Heart right ventricle (tissue), 16 donors: ENCODE results near the gene ATP6V0C. TPM values are rescaled to one million over a fixed set of nuclear protein-coding genes. Genes with fewer than 3 reads are reported as not detected.

Source experiments
- ATAC-seq, 8 donors: fragments of 200-7000 bp; cut with Tn5 transposase; one replicate each; pipeline ENCODE4 v1.9.1; 2020; ENCODE audit warnings: mild to moderate bottlenecking in 8 of 8, moderate library complexity in 8 of 8, moderate number of reproducible peaks in 1 of 8
- DNase-seq, 2 donors: peaks; one replicate each; pipeline ENCODE4 v3.0.0-alpha.2; 2020
- H3K27ac ChIP-seq, 10 donors: fragments of 200-600 bp; sonication (generic) in 2 of 10; one replicate each; pipeline versions ENCODE4 v1.5.0 to v1.8.0; 2020 to 2022; ENCODE audit warnings: mild to moderate bottlenecking in 3 of 10
- H3K27me3 ChIP-seq, 7 donors: fragments of 200-600 bp; one replicate each; pipeline ENCODE4 v1.8.0; 2021 to 2022; ENCODE audit warnings: mild to moderate bottlenecking in 2 of 7
- H3K36me3 ChIP-seq, 9 donors: fragments of 200-600 bp; sonication (generic) in 1 of 9; one replicate each; pipeline versions ENCODE4 v1.5.0 to v1.8.0; 2020 to 2022; ENCODE audit warnings: mild to moderate bottlenecking in 2 of 9
- H3K4me1 ChIP-seq, 9 donors: fragments of 200-600 bp; sonication (generic) in 1 of 9; one replicate each; pipeline versions ENCODE4 v1.5.0 to v1.8.0; 2020 to 2022; ENCODE audit warnings: mild to moderate bottlenecking in 4 of 9
- H3K4me3 ChIP-seq, 10 donors: fragments of 200-600 bp; sonication (generic) in 2 of 10; one replicate each; pipeline versions ENCODE4 v1.5.0 to v1.8.0; 2020 to 2022; ENCODE audit warnings: mild to moderate bottlenecking in 7 of 10, moderate library complexity in 2 of 10
- H3K9me3 ChIP-seq, 11 donors: fragments of 200-600 bp in 10 of 11; sonication (generic) in 2 of 11; one replicate each; pipeline versions ENCODE4 v1.5.0 to v1.8.0; 2013 to 2022; ENCODE audit warnings: mild to moderate bottlenecking in 2 of 11, control low read depth in 1 of 11, moderate library complexity in 1 of 11
- CTCF ChIP-seq, 9 donors: fragments of 200-600 bp; sonication (generic) in 2 of 9; IDR thresholded peaks; one replicate each; pipeline versions ENCODE4 v1.5.0 to v1.8.0; 2021 to 2022; ENCODE audit warnings: antibody characterized with exemption in 9 of 9, mild to moderate bottlenecking in 5 of 9, moderate library complexity in 1 of 9
- WGBS, 2 donors: extraction: QIAGEN DNeasy Blood & Tissue Kit; methylation state at CpG; one replicate each; pipeline ENCODE4 v1.1.7; 2013; ENCODE audit warnings: inconsistent platforms in 1 of 2; 5-methylcytosine and 5-hydroxymethylcytosine counted together
- intact Hi-C, 10 donors: fragments of 100-400 bp; cut with DNase I; formaldehyde crosslinking; loops; one replicate each; pipeline versions ENCODE4 v1.11.1 to v1.14.2; 2022
- polyA plus RNA-seq, 2 donors: library from polyadenylated mRNA; stranded (reverse); fragments of 200-250 nt; gene quantifications; one replicate each; pipeline ENCODE4 v1.2.3, GENCODE V29; 2013
- total RNA-seq, 10 donors: library from RNA; stranded (reverse); fragmentation: NEBNext Ultra II Directional in 3 of 10; extraction: Animal tissue kit (Norgen Biotek cat#: 25700) in 3 of 10; gene quantifications; one replicate each; pipeline versions ENCODE4 v1.2.1 to v1.2.4, GENCODE V29; 2021 to 2023
- donor health status: Arrhythmogenic right ventricular cardiomyopathy.
- donor health status: ischemic (EF 13 %, LVEDD 7.1; RV severe dilation, severe dysfunction).
- donor health status: healthy with polysubstance abuse.
- donor health status: DM: no; HTN: yes; CAD: no.
- donor health status: DM: no; HTN: no; CAD: no.
- donor health status: ischemic (EF 25% LVEDD 6.9; RV normal size, moderate dysfunction).
- donor health status: ischemic (EF 25% LVEDD 5.7; RV mildly dilated, moderate dysfunction).
- donor health status: healthy.
- donor health status: DM: yes; HTN: yes; CAD: no.
- donor health status: Ischemic cardiomyopathy.
- donor health status: ischemic (EF 35%, LVEDD 5.7; RV mildly dilated, moderate dysfunction).
- donor health status: nonischemic (EF 11% LVEDD 7.7; RV severe dilation, severe dysfunction).
- donor health status: DM: yes; HTN: yes; CAD: no.
- donor health status: PGD.
- donor health status: ischemic (EF 29% LVEDD 5.4; RV normal size, mild dysfunction).
- donor health status: nonischemic (EF 23%, LVEDD 6.1; RV moderate dilation, normal function).

ATP6V0C gene
- total and polyA plus RNA-seq, 12 donors: 58.5 to 243 (median 130) TPM

DNA sequence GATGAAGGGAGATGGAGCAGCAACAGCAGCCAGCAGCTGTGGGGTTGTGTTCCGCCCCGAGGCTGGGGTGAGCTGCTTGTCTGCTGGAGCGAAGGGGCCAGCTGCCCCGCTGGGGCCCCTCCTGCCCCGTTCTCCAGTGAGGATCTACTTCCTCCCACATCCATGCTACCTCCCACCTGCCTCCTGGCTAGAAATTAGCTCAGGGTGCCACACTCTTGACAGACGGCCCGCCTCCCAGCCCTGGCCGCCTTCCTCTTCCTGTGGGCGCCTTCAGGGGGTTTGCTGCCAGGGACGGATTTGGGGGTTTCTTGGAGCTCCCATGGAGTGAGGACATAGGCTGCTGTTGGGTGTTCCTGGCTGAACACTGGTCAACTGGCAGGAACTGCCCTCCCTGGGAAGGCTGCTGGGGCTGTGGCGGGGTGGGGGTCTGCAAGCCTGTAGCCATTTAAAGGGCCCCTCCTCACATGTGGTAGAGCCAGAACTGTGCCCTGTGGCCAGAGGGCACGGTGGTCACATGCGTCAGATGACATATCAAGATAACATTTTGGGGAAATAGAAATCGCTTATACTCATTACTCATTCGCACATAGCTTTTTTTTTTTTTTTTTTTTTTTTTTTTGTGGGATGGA, 25.7 kb upstream of the ATP6V0C start:
- intact Hi-C loops: loop anchor here in 2 of 10 donors (5.0 to 10.0 kb wide), 2 partner anchors 53 to 146 kb away; partner anchors contain the start of gene ABCA3 (in 1 of the 2)
- Histone ChIP-seq H3K4me1 (peaks cover 5 to 36% (median 20%) of the 10 kb centered on the region in 9 donors), H3K27ac (no peak overlapping the region), H3K27me3 (no peaks in the 10 kb centered on the region), H3K36me3 (peaks cover 0 to 4% (median 0%) of the 10 kb centered on the region in 9 donors), H3K4me3 (no peak overlapping the region), H3K9me3 (no peaks in the 10 kb centered on the region)
- DNase-seq: no peak
- WGBS, 2 donors: 86% methylated on average over 15 of the region's 15 CpGs
- no peak for ATAC-seq
- TF ChIP-seq CTCF (IDR thresholded peaks at IDR 0.05): no peak

GRCh38 chr16:2489581-2489980, 24.2 kb upstream of the ATP6V0C start:
- Histone ChIP-seq H3K27me3 (no peaks in the 10 kb centered on the region), H3K4me1 (peaks cover 0 to 29% (median 16%) of the 10 kb centered on the region in 9 donors), H3K4me3 (no peak overlapping the region), H3K9me3 (no peaks in the 10 kb centered on the region), H3K36me3 (peaks cover 0 to 5% (median 0%) of the 10 kb centered on the region in 9 donors), H3K27ac (no peak overlapping the region)
- intact Hi-C loops: loop anchor here in 2 of 10 donors (5.0 to 10.0 kb wide), 2 partner anchors 55 to 147 kb away; partner anchors contain the start of gene ABCA3 (in 1 of the 2)
- ATAC-seq (no peak), DNase-seq (no peak)
- no peak for TF ChIP-seq CTCF (IDR thresholded peaks at IDR 0.05)
- 94% methylated on average over 16 of the region's 16 CpGs for WGBS, 2 donors

DNA sequence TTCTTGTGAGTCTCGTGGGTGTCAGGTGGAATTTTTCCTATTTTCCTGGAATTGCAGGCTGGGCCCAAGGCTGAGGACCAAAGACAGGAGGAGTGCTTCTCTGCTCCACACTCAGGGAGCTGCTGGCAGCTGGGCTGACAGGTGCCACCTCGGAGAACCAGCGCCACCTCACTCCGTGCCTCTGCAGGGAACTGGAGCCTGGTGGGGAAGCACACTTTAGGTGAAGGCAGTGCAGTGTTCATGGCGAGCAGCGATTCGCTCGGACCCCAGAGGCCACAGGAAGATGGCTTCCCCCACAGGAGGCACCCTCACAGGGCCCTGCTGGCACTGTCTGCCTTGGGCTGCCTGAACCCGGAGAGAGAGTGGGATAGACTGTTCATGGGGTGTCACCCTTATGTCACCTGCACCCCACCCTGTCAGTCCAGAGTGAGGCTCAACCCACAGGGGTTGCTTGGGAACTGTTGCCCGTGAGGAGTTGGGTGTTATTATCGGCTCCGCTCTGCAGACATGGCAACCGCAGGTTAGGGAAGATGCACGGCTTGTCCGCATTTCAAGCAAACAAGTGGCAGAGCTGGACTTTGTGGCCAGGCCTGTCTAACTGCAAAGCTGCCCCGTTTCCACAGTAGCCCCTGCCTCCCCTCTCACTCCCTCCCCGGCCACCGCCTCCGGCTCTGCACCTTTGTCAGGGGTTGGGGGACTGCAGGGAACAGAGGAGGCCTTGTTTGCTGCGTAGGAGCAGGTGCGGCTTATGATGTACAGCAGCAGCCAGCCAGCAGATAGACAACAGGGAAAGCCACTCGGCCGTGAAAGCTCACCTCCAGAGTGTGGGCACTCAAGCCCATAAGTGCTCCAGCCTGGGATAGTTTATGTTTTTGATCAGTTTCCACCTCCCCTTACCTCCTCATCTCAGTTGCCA, 23.3 kb upstream of the ATP6V0C start:
- no peaks in the 10 kb centered on the region for H3K27me3 ChIP-seq
- H3K4me3 ChIP-seq: no peak overlapping the region
- TF ChIP-seq CTCF (IDR thresholded peaks at IDR 0.05): no peak
- no peaks in the 10 kb centered on the region for H3K9me3 ChIP-seq
- no peak overlapping the region for H3K27ac ChIP-seq
- no peak for ATAC-seq
- WGBS, 2 donors: 92 to 93% methylated on average over 23 of the region's 23 CpGs
- H3K4me1 ChIP-seq: peaks cover 0 to 29% (median 16%) of the 10 kb centered on the region in 9 donors
- DNase-seq: no peak
- intact Hi-C loops: no loop called here
- peaks cover 0 to 5% (median 0%) of the 10 kb centered on the region in 9 donors for H3K36me3 ChIP-seq

- H3K4me1 ChIP-seq: peaks cover 4 to 16% (median 7%) of the 10 kb centered on the region in 9 donors
- ATAC-seq (no peak), DNase-seq (no peak)
- no peak for TF ChIP-seq CTCF (IDR thresholded peaks at IDR 0.05)
- peaks cover 0 to 18% (median 0%) of the 10 kb centered on the region in 9 donors for H3K36me3 ChIP-seq
- H3K4me3 ChIP-seq: no peak overlapping the region
- no peak overlapping the region for H3K27ac ChIP-seq
- H3K9me3 ChIP-seq: no peaks in the 10 kb centered on the region
- 95% methylated on average over 13 of the region's 13 CpGs for WGBS, 2 donors
- H3K27me3 ChIP-seq: no peaks in the 10 kb centered on the region
- intact Hi-C loops: no loop called here
Observed at GRCh38 chr16:2492292-2492691, 21.5 kb upstream of the ATP6V0C start.
